GM21526 (cell line): Measurements from ENCODE around the gene GPX3.

Source experiments
- ATAC-seq: cut with Tn5 transposase; IDR thresholded peaks from one replicate; pipeline ENCODE4 v1.9.1; 2021; ENCODE audit warnings: moderate library complexity; ENCODE audit not compliant: unreplicated experiment, low FRiP score

Gene GPX3

DNA sequence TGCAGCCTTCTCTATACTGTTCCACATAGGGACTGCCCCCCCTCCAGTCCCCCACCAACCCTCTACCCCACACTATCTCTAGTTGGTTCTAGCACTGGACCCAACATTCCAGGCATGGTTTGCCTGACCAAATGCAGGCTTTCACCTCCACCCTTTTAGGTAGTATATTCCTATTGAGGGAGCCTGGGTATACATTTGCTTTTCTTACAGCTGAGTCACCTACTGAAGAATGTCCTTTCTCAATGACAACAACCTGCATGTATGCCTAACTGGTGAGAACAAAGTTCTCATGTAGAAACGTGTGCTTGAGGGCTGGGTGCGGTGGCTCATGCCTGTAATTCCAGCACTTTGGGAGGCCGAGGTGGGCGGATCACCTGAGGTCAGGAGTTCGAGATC is 52.2 kb downstream of the GPX3 start:
- no peak for ATAC-seq

DNA sequence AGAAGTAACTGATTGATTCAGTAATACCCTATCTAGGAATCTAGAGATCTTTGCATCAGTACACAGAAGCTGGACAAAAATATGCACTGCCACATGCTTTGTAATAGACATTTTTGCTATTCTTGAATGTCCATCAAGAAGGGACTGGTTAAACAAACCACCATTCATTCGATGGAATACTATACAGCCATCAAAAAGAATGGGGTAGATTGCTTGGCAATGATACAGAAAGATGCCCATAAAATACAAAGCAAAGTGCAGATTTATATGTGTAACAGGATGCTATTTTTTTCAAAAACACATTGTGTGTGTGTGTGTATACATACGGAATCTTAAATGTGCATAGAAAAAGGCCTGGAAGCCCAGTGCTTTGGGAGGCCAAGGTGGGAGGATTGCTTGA is 52.9 kb downstream of the GPX3 start:
- ATAC-seq: no peak

DNA sequence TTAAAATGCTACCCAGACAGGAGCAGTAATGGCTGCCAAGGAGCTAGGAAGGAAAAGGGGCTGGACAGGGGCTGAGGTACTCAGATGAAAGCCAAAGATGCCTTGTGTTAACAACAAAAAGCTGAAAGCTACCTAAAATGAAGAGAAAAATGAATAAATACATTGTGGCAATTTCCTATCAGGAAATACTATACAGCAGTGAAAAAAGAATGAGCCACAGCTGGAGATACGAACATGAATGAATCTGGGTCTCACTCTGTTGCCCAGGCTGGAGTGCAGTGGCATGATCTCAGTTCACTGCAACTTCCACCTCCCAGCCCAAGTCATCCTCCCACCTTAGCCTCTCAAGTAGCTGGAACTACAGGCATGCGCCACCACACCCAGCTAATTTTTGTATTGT is 54.2 kb downstream of the GPX3 start:
- no peak for ATAC-seq

DNA sequence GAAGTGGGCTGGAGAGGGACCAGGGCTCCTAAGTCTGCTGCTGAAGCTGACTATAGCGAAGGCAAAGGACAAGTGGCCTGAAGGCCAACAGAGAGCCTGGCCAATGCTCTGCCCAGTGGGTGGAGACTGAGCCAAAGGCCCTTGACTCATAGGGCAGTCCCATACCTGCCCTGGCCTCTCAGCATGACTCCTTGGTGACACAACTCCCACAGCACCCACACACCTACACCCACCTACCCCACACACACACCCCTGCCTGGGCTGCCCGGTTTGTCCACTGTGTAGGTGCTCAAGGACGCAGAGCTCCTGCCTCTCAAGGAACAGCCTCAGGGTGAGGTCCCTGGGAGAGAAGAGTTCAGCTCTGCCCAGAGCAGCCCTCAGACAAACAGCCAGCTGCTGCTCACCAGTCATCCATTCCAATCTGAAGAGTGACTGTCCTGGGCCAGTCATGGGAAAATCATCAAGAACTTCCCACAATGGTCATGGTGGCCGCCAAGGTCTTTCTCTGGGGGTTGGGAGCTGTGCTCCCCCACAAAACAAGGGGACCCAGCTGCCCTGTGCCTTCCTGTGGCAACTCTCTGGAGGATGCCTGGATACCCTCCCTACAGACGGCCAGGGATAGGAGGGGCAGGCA is 55.4 kb downstream of the GPX3 start:
- ATAC-seq: no peak

GRCh38 chr5:151076616-151077015 is 56.2 kb downstream of the GPX3 start:
- ATAC-seq: no peak

DNA sequence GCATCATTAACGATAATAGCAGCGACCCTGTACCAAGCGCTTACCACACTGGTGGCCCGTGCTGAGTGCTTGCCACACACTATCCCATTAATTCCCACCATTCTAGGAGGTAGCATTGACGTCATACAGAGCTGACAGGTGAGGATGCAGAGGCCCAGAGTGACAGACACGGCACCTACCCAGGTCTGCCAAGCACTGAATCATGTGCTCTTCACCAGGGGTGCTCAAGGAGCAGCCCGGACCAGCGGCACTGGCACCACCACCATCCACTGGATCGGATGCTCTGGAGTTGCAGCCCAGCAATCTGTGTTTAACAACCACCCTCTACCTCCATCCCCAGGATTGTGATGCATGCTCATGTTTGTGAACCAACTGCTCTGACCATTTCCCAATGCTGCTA is 57.0 kb downstream of the GPX3 start:
- ATAC-seq: no peak

DNA sequence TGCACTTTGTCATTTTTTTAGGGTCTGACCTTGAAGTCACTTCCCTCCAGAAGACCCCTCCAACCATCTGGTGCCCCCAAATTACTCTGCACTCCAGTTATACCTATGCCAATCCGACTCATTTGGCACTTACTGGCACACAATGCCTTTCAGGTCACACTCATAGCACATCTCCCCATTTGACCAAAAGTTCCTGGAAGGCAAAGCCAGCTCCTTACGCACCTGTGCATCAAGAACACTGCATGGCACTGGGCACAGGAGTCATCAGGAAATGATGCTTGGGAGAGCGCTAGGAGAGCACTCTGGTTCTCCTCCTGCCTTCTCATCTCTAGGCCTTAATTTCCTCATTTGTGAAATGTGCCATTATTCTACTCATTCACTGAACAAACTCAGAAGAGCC is 57.6 kb downstream of the GPX3 start:
- no peak for ATAC-seq
